GM10248 (cell line): ENCODE measurements around the gene SLC13A3.

Experiments used
- CTCF ChIA-PET: fragments of 300-600 bp; sonication (Branson Sonifier 250); formaldehyde crosslinking; extraction: SDS; loops from one replicate; lab custom pipeline; 2021; ENCODE audit warnings: antibody characterized with exemption; lab: Yijun Ruan, JAX
- POLR2A ChIA-PET: fragments of 350-650 bp; sonication (Branson Sonifier 250); formaldehyde crosslinking; extraction: SDS; loops from one replicate; lab custom pipeline; 2020; ENCODE audit warnings: antibody characterized with exemption; lab: Yijun Ruan, JAX
- DNase-seq: peaks from one replicate; pipeline ENCODE4 v3.0.0; 2012; ENCODE audit errors: extremely low spot score
- CTCF ChIP-seq: IDR thresholded peaks from 2 replicates; pipeline ENCODE4 v1.5.1; 2012; ENCODE audit warnings: mild to moderate bottlenecking, low read depth; ENCODE audit errors: extremely low read depth, missing control alignments, control extremely low read depth

SLC13A3 gene

DNA sequence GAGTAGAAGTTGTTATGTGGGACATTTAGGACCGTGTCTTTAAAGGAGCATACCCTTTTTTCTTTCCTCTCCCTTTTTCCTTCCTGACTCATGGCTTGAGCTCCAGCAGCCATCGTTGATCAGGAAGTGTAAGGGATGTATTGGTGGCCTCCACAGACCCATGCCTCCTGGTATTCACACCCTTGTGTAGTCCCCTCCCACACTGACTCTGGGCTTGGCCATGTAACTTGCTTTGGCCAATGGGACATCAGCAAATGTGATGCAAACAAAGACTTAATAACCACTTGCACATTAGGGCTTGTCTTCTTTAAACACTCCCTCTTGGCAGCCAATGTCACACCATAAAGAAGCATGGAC, 18.9 kb upstream of the SLC13A3 start:
- no peak for TF ChIP-seq CTCF
- POLR2A ChIA-PET, result no interaction called here
- CTCF ChIA-PET, result interaction anchor here (1.2 to 4.0 kb wide), 2 partner anchors 10 to 108 kb away, joined by 3 to 16 read pairs; no protein-coding TSS in a partner anchor
- DNase-seq, result no peak

DNA sequence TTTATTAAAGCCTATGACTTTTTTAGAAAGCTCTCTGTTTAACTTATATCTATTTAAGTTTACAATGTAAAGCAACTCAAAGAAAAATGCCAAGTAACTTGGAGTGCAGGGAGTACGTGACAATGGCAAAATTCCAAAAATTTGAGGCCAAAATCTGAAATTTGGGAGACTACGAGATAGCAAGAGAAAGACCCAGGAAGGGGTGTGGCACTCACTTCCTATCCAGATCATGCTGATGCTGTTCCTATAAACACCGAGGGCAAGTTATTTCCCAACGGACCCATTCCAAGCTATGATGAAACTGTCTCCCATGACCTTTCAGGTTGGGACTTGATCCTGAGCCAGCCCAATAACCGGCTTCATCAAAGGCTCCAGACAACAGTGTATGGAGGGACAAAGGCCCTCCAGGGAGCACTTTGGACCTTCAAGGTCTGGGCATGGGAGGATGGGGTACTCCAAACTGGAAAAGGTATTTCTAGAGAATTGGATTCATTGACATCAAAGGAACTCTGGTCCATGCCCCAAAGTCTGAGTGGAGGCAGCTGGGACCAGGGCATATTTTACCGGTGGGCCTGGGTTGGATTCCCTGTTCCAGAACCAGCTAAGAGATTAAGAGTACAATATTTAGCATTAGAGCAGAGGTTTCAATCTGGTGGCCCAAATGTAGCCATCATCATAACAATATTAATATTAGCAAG, 15.7 kb upstream of the SLC13A3 start:
- no peak for DNase-seq
- no peak for TF ChIP-seq CTCF
- ChIA-PET POLR2A (no interaction called here), CTCF (interaction anchor here (4.0 kb wide), 1 partner anchor 13 kb away, joined by 16 read pairs; no protein-coding TSS in a partner anchor)

- no peak for TF ChIP-seq CTCF
- no peak for DNase-seq
- CTCF ChIA-PET, result no interaction called here
- POLR2A ChIA-PET, result no interaction called here
Observed at GRCh38 chr20:46666306-46666705, 15.0 kb upstream of the SLC13A3 start.

GRCh38 chr20:46665602-46666001, 14.3 kb upstream of the SLC13A3 start:
- no peak for DNase-seq
- TF ChIP-seq CTCF, result no peak
- CTCF ChIA-PET, result no interaction called here
- POLR2A ChIA-PET, result no interaction called here

DNA sequence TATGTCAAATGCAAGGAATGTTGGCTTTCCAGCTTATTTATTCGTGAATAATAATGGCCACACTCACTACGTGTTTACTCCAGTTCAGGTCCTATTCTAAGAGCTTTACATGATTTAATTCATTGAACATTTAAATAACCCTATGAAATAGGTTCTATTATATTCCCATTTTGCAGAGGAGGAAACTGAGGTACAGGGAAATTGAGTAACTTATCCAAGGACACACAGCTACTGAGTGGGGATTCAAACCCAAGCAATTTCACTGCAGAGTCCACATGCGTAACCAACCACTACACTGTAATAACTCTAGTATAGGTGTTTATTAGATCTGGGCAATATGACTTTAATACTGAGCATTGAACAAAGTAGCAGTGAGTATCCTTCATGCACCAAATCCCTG, 12.3 kb upstream of the SLC13A3 start:
- DNase-seq, result no peak
- ChIA-PET CTCF (interaction anchor here (1.2 kb wide), 1 partner anchor 252 kb away, joined by 3 read pairs; no protein-coding TSS in a partner anchor), POLR2A (no interaction called here)
- no peak for TF ChIP-seq CTCF

DNA sequence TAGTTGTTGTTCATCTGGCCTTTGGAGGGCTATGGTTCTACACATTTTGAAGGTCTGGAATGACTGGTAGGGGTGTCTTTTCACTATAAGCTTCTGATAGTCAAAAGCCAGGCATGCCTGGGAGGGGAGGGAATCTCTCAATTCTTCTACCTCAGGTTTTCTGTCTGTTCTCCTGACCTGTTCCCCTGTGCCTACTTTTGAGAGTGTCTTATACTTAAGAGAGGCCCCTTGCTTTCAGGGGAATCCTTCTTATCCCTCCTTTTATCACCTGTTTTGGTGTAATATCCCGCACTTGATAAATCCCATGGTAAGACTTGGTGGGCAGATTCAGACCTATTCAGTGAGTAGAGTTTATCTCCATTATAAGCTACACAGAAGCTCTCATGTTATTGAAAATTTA, 10.4 kb upstream of the SLC13A3 start:
- no peak for DNase-seq
- ChIA-PET CTCF (interaction anchor here (0.8 to 1.3 kb wide), 3 partner anchors 15 to 106 kb away, joined by 3 to 4 read pairs (median 3); no protein-coding TSS in a partner anchor), POLR2A (no interaction called here)
- no peak for TF ChIP-seq CTCF
